Bronchial epithelial cell (primary cell): ENCODE results near the gene CAD. TPM values are rescaled to one million over a fixed set of nuclear protein-coding genes. Genes with fewer than 3 reads are reported as not detected.
A peak's percentile ranks its signal among the peaks of the same experiment; 100 is the strongest.
"Not testable (repeated sequence)": the region's sequence is repeated elsewhere in the genome, so short reads cannot be mapped to it uniquely, and the experiment has no call there.

ENCODE experiments used
- DNase-seq: peaks from one replicate; pipeline ENCODE4 v3.0.0-alpha.2; 2010; ENCODE audit warnings: low read depth
- FAIRE-seq: peaks from 2 replicates; lab custom pipeline; 2011; peaks lifted over from hg19 to GRCh38; lab: Jason Lieb, UNC
- H3K27me3 ChIP-seq: 2 replicates; pipeline ENCODE4 v1.5.1; 2011; ENCODE audit warnings: low read length; ENCODE audit not compliant: control insufficient read depth, insufficient read depth
- H3K36me3 ChIP-seq: 2 replicates; pipeline ENCODE4 v1.5.1; 2011; ENCODE audit warnings: low read length; ENCODE audit not compliant: control insufficient read depth, insufficient read depth
- H3K4me3 ChIP-seq: 2 replicates; pipeline ENCODE4 v1.5.1; 2011; ENCODE audit warnings: mild to moderate bottlenecking, low read depth, low read length, control low read depth
- total RNA-seq: library from RNA; depleted of rRNA; stranded (reverse); fragments of >200 nt; gene quantifications from 2 replicates; pipeline ENCODE4 v1.2.1, GENCODE V29; 2014
- TF ChIP-seq, protein P1 (sequence below): IDR thresholded peaks from 2 replicates; pipeline ENCODE4 v1.5.1; 2011; ENCODE audit warnings: mild to moderate bottlenecking, moderate library complexity, low read length, control low read depth, inconsistent platforms; ENCODE audit not compliant: insufficient read depth, severe bottlenecking

Gene CAD
- total RNA-seq, 1 donor from 2014 or later, result 21.6 TPM

DNA sequence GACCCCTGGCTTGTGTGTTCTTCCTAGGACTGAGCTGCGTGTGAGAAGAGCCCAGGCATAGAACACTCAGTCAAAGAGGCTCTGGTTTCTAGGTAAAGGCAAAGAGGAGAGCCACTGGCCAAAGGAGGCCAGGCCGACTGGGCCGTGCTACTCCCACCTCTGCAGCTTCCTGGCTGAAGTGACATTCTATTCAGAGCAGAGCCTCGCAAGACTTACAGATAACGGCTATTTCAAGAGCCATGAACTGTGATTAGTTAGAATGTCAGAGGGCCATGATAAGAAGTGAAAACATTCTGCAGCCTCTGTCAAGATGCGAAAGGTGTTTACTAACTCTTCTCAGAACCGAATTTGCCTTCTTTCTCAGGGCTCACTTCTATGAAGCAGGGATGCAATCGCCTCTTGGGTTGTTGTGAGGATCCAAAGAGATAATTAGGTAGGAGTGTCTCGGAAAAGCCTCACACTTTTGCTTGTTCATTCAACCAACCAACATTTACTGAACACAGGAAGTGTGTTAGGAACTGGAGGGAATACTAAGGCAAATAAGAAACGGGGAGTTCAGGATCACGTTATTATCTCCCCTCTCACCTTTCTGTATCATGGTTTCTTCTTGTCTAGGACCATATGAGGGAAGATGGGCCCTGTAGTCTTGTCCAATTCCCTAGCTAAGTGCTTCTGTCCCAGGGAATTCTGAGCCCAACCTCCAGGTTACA is 54.6 kb downstream of the CAD start:
- FAIRE-seq (no peak), DNase-seq (no peak)
- TF ChIP-seq, protein P1, sequence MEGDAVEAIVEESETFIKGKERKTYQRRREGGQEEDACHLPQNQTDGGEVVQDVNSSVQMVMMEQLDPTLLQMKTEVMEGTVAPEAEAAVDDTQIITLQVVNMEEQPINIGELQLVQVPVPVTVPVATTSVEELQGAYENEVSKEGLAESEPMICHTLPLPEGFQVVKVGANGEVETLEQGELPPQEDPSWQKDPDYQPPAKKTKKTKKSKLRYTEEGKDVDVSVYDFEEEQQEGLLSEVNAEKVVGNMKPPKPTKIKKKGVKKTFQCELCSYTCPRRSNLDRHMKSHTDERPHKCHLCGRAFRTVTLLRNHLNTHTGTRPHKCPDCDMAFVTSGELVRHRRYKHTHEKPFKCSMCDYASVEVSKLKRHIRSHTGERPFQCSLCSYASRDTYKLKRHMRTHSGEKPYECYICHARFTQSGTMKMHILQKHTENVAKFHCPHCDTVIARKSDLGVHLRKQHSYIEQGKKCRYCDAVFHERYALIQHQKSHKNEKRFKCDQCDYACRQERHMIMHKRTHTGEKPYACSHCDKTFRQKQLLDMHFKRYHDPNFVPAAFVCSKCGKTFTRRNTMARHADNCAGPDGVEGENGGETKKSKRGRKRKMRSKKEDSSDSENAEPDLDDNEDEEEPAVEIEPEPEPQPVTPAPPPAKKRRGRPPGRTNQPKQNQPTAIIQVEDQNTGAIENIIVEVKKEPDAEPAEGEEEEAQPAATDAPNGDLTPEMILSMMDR, result no peak
- H3K36me3 ChIP-seq, result no peaks in the 10 kb centered on the region
- H3K27me3 ChIP-seq, result peaks cover 3% of the 10 kb centered on the region
- H3K4me3 ChIP-seq, result no peak overlapping the region

DNA sequence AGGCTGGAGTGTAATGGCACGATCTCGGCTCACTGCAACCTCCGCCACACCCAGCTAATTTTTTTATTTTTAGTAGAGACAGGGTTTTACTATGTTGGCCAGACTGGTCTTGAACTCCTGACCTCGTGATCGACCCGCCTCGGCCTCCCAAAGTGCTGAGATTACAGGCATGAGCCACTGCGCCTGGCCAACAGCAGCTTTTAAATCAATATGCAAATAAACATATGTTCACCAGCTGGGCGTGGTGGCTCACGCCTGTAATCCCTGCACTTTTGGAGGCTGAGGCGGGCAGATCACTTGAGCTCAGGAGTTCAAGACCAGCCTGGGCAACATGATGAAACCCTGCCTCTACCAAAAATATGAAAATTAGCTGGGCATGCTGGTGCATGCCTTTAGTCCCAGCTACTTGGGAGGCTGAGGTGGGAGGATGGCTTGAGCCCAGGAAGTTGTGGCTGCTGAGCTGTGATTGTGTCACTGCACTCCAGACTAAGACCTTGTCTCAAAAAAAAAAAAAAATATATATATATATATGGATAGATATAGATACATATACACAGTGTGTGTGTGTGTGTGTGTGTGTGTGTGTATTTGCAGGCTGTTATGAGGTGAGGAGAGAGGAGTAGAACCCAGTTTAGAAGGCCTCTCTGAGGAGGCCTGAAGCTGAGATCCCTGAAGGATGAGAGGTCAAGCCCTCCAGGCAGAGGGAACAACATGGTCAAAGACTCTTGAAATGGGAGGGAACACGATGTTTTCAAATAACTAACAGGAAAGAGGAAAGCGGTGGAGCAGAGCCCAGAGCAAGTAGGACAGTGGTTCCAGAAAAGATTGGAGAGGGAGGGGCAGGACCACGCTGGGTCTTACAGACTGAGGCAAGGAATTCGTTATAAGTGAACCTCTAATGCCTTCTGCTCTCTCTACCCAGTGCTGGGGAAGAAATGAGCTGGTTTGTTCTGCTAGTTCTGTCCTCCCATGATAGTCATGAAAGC is 55.7 kb downstream of the CAD start:
- not testable (repeated sequence) for H3K4me3 ChIP-seq, H3K27me3 ChIP-seq, FAIRE-seq, H3K36me3 ChIP-seq
- peak; percentile 23 for DNase-seq

DNA sequence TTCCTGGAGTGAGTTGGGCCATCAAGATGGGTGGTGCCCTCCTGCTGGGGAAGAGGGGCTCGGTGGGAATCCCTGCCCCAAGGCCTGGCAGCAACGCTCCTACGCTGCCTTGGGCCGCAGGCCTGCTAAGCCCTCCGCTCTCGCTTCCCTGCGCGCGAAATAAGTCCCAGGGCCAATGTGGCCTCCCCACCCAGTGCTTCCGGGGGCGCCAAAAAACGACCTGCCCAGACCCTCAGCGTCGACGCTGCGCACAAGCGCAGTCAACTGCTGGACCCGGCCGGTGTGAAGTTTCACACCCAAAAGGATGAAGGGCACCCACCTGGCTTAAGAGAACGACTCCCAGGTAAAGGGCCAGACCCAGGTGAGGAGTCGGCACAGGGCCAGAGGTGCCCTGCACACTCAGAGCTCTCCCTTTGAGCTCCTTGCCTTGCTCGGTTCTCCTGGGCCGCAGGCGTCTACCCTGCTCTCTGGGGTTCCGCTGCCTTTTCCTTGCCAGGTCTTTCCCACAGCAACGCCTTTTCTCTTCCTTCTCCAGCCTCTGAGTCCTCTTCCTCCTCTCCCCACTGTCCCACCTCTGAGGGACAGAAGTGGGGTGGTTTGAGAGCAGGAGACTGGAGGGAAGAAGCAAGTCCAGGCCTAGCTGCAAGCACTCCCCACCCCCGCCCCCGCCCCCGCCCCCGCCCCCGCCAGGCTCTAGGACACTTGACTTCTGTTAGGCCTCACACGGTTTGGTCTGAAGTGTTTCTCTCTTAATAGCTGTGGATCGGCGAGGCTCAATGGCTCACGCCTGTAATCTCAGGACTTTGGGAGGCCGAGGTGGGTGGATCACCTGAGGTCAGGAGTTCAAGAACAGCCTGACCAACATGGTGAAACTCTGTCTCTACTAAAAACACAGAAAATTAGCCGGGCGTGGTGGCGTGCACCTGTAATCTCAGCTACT is 58.3 kb downstream of the CAD start, which contains the start of gene DNAJC5G:
Gene DNAJC5G, plus strand, starts transcription at position 223 of the 940 bp plus-strand sequence. CDS start 1,296 bp downstream, outside the sequence.
- TF ChIP-seq, protein P1, result no peak
- no peaks in the 10 kb centered on the region for H3K36me3 ChIP-seq
- H3K27me3 ChIP-seq, result peaks cover 2% of the 10 kb centered on the region
- H3K4me3 ChIP-seq, result no peak within 1 kb of the TSS
- FAIRE-seq (no peak), DNase-seq (no peak)

DNA sequence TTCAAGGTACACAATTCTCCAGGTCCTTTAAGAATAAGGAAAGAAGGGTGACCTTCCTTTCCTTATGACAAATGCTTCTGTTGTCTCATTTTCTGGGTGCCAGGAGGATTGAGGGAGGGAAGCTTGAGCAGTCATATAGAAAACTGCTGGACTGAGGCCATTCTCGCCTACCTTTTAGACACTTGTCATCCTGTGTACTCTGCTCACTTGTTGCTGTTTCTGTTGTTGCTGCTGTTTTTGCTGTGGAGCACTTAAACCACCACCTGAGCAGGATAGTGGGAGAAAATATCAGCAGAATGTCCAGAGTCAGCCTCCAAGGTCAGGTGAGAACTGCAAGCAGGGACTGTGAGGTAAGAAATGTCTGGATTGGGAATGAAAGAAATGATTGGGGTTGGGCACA is 60.8 kb downstream of the CAD start:
- FAIRE-seq (no peak), DNase-seq (no peak)
- H3K4me3 ChIP-seq, result no peak overlapping the region
- H3K27me3 ChIP-seq, result peaks cover 4% of the 10 kb centered on the region
- H3K36me3 ChIP-seq, result no peaks in the 10 kb centered on the region
- TF ChIP-seq, protein P1, result no peak

DNA sequence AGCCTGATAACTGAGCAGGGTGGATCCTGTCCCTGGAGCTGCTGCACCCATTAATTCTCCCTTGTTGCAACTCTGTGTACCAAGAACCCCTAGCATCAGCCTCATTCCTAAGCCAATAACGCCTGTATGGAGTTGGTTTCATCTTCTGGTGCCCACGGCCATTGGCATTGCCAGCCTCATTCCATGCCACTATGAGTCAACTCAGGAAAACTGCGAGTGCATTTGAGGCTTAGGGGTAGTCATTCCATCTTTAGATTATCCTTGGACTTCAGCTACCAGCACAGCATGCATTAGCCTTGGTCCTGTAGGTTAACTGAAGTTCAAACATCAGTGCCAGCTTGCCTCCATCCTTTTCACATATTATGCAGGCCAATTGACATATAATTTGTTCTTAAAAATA is 63.7 kb downstream of the CAD start:
- FAIRE-seq, result no peak
- DNase-seq, result no peak
- Histone ChIP-seq H3K4me3 (no peak overlapping the region), H3K27me3 (peaks cover 5% of the 10 kb centered on the region), H3K36me3 (no peaks in the 10 kb centered on the region)
- TF ChIP-seq, protein P1, result no peak
